ENCODE measurements around the gene G6PD.
A peak's percentile ranks its signal among the peaks of the same experiment; 100 is the strongest.
"Not testable (repeated sequence)": the region's sequence is repeated elsewhere in the genome, so short reads cannot be mapped to it uniquely, and the experiment has no call there.

Gene G6PD

DNA sequence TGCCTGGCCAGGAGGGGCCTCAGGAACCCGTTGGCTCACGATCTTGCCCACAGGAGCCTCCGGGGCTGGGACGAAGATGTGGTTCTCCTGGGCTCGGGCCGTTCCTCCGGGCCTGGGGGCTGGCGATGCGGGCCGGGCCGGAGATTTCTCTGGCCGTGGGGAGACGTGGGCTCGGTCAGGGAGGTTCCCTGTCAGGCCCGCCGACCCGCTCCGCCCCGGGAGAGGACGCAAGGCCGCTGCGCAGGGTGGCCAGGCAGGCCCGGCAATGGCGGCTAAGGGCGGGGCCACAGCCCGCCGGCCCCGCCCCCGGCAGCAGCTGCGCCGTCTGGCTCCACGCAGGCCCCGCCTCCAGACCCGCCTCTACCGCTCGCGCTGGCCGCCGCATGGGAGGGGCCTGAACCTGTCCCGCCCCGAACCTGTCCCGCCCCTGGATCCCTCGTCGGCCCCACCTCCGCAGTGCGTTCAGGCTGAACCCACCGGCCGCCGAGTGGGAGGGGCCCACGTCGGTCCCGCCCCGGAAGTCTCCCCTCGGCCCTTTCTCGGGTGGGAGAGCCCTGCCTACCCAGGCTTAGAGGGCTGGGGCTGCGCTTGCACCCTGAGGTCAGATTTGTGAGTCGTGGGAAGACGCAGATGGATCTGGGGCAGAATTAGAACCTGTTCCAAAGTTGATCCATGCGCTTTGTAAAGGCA lies 30.5 kb downstream of the G6PD start, which contains the start of gene FAM3A:
FAM3A (minus strand) TSS at position 267 of the 690 bp plus-strand sequence. CDS start 460 bp downstream, outside the sequence.
- DNase-seq (ENCODE audit: low read depth in 2 of 3, low spot score in 2 of 3): peak; percentile 71 to 89 (median 77)

GRCh38 chrX:154515090-154515965 lies 31.3 kb downstream of the G6PD start:
- no peak for DNase-seq (ENCODE audit: low read depth in 2 of 3, low spot score in 2 of 3)

DNA sequence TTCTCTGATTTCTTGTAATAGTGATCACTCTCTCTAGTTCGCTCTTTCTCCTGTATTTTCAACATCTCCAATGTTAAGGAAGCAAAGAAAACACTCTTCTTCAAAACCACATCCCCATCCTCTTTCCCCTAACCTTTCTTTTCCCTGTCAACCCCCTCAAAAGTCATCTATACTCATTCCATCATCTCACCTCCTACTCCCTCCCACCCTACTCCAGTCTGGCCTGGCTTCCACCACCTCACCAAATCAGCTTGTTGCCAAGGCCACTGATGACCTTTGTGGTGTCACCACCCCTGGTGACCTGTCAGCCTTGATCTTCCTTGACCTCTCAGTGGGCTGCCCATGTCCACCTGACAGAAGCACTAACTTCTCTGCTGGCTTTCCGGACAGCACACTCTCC lies 32.9 kb downstream of the G6PD start:
- no peak for DNase-seq (ENCODE audit: low read depth in 2 of 3, low spot score in 2 of 3)

DNA sequence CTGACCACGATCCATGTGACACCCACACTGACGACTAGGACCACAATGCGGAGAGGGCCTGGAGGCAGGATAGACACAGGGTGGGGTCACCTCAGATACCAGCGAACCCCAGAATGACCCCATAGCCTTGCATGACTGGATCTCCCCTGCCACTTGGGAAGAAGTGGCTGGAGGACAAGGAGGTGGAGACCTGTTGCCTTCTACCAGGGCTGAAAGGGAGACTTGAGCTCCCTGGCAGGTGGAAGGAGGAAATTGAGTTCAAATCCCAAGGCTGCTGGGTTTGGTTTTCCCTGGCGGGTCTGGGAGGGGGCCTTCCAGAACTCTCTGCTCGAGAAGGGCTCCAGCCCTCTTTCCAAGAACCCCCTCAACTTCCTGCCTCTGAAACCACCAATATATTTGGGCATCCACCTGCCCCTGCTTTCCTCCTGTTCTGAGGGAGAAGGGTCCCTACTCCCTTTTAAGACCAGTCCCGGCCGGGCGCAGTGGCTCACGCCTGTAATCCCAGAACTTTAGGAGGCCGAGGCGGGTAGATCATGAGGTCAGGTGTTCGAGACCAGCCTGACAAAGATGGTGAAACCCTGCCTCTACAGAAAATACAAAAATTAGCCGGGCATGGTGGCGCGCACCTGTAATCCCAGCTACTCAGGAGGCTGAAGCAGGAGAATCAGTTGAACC lies 33.6 kb downstream of the G6PD start:
- DNase-seq (ENCODE audit: low read depth in 2 of 3, low spot score in 2 of 3): no peak

- DNase-seq (ENCODE audit: low read depth in 2 of 3, low spot score in 2 of 3): no peak
Measured at GRCh38 chrX:154511761-154512160, 34.9 kb downstream of the G6PD start.

GRCh38 chrX:154509455-154509854 lies 37.2 kb downstream of the G6PD start:
- DNase-seq (ENCODE audit: low read depth in 2 of 3, low spot score in 2 of 3): no peak

DNA sequence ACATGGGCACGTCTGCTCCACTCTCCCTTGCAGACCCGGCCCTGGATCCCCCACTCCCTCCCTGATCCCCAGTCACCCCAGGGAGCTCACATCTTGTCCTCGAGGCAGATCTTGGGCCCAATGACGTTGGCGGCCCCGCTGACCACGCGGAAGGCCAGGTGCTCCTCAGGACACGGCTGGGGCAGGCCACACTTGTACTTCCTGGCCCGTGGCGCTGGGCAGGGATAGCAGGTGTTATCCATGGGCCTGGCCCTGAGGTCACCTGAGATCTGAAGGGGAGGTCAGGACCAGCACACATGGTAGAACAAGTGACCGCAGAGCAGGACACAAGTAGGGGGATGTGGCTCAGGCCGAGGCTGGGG lies 38.3 kb downstream of the G6PD start:
- no peak for DNase-seq (ENCODE audit: low read depth in 2 of 3, low spot score in 2 of 3)

DNA sequence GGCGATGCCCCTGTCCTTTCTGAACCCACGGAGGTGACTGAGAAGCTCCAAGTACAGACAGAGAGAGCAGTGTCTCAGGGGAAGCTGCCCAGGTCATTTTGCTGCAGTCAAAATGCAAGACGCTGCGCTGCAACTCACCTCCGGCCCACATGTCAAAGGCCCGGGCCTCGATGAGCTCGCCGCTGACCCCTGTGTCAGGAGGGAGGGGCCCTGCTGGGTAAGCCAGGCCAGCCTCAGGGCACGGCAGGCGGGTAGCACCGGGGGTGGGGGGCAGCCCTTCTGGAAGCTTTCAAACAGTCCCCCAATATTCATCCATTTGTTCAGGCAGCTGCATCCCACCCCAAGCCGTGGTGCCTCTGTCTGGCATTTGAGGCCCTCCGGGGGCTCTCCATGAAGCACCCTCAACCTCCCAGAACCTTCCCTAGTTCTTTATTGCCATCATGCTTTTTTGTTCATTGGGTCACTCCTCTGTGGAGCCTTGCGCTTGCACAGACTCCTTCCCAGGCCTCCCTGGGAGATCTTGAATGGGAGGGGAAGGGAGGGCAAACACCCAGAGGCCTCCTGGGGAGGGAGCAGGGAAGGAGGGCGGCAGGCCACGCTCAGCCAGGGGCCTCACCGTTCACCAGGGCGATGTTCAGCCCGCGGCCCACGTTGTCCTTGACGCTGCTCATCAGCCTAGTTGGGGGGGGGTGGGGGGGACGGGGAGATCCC lies 38.8 kb downstream of the G6PD start:
- DNase-seq (ENCODE audit: low read depth in 2 of 3, low spot score in 2 of 3): no peak

DNA sequence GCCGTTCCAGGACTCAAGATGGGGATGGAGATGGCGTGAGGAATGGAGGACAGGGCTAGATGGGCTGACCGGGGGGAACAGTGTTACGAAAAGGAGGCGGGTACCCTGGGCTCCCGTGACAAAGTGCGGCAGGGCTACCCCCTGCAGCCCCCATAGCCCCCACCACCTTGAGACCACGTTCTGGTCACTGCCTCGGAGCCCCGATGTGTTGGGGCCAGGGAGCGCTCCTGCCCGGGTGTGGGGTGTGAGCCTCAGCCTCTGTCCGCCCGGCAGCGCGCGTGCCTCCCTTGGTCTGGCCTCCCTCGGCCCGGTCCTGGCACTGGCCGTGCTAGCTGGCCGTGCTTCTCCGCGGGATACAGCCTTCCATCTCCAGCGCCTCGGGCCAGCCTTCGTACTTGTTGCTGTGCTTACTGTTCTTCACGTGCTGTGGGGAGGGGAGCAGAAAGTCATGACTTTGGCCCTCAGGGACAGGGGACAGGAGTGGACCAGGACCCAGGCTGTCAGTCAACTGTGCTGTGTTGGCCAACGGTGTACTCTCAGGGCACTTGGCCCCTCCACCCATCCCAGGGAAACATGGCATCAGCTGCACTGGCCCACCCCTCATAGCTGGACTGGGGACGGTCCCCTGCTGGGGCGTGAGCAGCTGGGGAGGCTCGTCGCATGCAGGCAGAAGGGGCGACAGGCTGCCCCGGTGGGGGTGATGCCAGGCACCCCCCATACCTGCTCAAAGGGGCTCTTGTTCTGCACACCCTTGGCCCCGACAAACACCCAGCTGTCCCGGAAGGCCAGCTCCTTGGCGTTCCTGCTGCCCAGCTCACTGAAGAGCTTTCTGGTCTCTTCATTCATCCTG lies 39.9 kb downstream of the G6PD start:
- DNase-seq (ENCODE audit: low read depth in 2 of 3, low spot score in 2 of 3): no peak

DNA sequence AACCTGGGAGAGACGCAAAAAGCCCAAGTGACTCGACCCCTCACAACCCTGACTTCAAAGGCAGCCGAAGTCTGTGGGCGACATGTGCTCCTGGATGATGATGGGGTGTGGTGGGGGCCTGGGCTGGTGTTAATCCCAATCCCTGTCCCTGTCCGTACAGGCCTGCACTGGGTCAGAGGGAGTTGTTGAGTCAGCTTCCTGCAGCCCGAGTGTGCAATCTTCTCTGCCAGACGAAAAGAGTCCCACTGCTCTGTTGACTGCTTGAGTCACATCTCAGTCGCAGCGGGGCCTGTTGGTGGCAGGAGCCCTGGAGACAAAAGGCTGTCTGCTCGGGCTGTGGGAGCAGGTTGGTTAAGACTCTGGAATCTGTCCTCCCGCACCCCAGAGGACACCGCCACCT lies 40.9 kb downstream of the G6PD start:
- DNase-seq (ENCODE audit: low read depth in 2 of 3, low spot score in 2 of 3): no peak

GRCh38 chrX:154502989-154503388 lies 43.7 kb downstream of the G6PD start:
- no peak for DNase-seq (ENCODE audit: low read depth in 2 of 3, low spot score in 2 of 3)

GRCh38 chrX:154502098-154502497 lies 44.5 kb downstream of the G6PD start:
- no peak for DNase-seq (ENCODE audit: low read depth in 2 of 3, low spot score in 2 of 3)

- DNase-seq (ENCODE audit: low read depth in 2 of 3, low spot score in 2 of 3): not testable (repeated sequence)
Measured at GRCh38 chrX:154501423-154501822, 45.2 kb downstream of the G6PD start.

DNA sequence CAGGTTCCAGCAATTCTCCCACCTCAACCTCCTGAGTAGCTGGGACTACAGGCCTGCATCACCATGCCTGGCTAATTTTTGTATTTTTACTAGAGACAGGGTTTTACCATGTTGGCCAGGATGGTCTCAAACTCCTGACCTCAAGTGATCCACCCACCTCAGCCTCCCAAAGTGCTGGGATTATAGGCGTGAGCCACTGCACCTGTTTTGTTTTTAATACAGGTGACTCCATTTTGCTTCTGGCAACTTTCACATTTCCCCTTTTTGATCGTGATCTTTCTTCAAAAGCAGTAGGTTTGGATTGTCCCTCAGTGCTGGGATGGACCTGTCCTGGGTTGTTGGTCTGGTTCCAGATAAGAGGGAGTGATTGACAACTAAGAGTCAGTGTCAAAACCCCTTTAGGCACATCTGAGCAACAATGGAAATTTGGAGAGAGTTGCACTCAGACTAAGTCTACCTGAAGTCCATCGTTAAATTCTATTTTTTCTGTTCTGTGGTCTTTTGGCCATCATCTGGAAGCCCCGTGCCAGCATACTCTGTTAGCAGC lies 50.0 kb downstream of the G6PD start:
- not testable (repeated sequence) for DNase-seq (ENCODE audit: low read depth in 2 of 3, low spot score in 2 of 3)

- DNase-seq (ENCODE audit: low read depth in 2 of 3, low spot score in 2 of 3): no peak
Measured at GRCh38 chrX:154495472-154495922, 51.1 kb downstream of the G6PD start.

- DNase-seq (ENCODE audit: low read depth in 2 of 3, low spot score in 2 of 3): no peak
Measured at GRCh38 chrX:154494715-154495114, 51.9 kb downstream of the G6PD start.

- peak; percentile 42 to 84 (median 65) for DNase-seq (ENCODE audit: low read depth in 2 of 3, low spot score in 2 of 3)
Measured at GRCh38 chrX:154490414-154491083, 56.1 kb downstream of the G6PD start, which contains the start of gene SLC10A3. Gene SLC10A3 (minus strand): TSS chrX:154490629. CDS start chrX:154488940, 1,689 bp downstream.

DNA sequence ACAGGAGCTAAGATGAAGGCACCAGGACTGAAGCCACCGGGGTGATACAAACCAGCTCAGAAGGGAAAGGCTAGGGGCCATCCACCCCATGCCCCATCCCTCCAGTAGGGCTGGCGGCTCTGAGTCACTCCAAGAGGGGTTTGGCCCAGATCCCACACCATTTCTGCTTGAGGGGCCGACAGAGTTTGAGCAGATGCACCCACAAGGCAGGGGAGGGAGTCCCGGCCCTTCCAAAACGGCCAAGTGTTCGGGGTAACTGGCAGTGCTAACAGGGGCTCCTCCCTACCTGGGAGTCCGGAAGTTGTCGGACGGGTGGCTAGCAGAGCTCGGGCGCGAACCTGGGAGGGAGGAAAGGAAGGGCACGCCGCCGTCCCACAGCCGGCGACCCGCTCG lies 56.6 kb downstream of the G6PD start:
- no peak for DNase-seq (ENCODE audit: low read depth in 2 of 3, low spot score in 2 of 3)

DNA sequence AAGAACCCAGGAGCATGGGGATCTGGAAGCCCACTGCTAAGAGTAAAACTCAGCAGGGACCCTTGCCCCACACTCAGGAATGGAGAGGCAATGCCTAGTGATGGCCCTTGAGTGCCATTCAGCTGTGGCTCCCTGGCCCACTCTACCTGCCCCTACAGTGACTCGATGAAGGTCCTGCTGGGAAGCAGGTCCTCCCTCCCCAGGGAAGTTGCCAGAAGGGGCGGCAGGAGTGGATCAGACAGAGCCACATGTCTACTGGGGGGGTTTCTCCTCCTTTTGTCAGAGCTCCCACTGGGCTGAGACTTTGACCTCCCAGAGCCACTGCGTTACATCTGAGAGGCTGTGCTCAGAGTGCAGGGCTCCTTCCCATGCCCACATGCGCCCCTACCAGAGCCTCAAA lies 57.5 kb downstream of the G6PD start:
- DNase-seq (ENCODE audit: low read depth in 2 of 3, low spot score in 2 of 3): no peak
